Subcutaneous adipose tissue (tissue), 4 donors: ENCODE measurements around the gene ARHGAP21. TPM values are rescaled to one million over a fixed set of nuclear protein-coding genes. Genes with fewer than 3 reads are reported as not detected.

ENCODE experiments used
- CTCF ChIP-seq: fragments of 450-650 bp; IDR thresholded peaks from one replicate; pipeline ENCODE4 v1.5.1; 2016; ENCODE audit warnings: low read depth, mild to moderate bottlenecking, control low read depth, antibody characterized with exemption, moderate library complexity
- total RNA-seq, 4 donors: library from RNA; depleted of rRNA; stranded (reverse); fragments of >200 nt; gene quantifications; one replicate each; pipeline ENCODE4 v1.1.0, GENCODE V29; 2016

The ARHGAP21 gene
- total RNA-seq, 4 donors from 2014 or later = 117 to 235 (median 161) TPM

- no peak for TF ChIP-seq CTCF
These were observed 7.1 kb upstream of the ARHGAP21 start for GRCh38 chr10:24730811-24731210.

- no peak for TF ChIP-seq CTCF
These were observed 4.1 kb upstream of the ARHGAP21 start for GRCh38 chr10:24727786-24728185.

GRCh38 chr10:24726626-24727025, 2.9 kb upstream of the ARHGAP21 start:
- TF ChIP-seq CTCF = no peak

GRCh38 chr10:24724381-24725228, 918 bp upstream of the ARHGAP21 start:
- no peak for TF ChIP-seq CTCF

- TF ChIP-seq CTCF = no peak
These were observed 300 bp downstream of the ARHGAP21 start for GRCh38 chr10:24723386-24723787.

GRCh38 chr10:24722676-24723385, 856 bp downstream of the ARHGAP21 start:
- no peak for TF ChIP-seq CTCF

- TF ChIP-seq CTCF = no peak
These were observed 1.5 kb downstream of the ARHGAP21 start for GRCh38 chr10:24722131-24722675.
